ENCODE measurements around the gene ZNF709. TPM values are rescaled to one million over a fixed set of nuclear protein-coding genes. Genes with fewer than 3 reads are reported as not detected.

Gene ZNF709
- total and polyA plus RNA-seq, 2 of the 13 experiments (the other 11 are each of a cell fraction or from before 2014, with no cell fraction given): 1.5 to 3.9 TPM

- TF ChIP-seq ZNF44 (CRISPR knock-in tag; IDR thresholded peaks at IDR 0.05) (no peak), MXD4 (CRISPR knock-in tag; IDR thresholded peaks at IDR 0.05) (peak; percentile 82; the same call in 1 of the 2 replicates), ZNF607 (CRISPR knock-in tag; IDR thresholded peaks at IDR 0.05; ENCODE audit: borderline replicate concordance) (peak; percentile 73), ZBTB4 (CRISPR knock-in tag; IDR thresholded peaks at IDR 0.05; ENCODE audit: borderline replicate concordance) (peak; percentile 59; the same call in 1 of the 2 replicates), SMAD1 (CRISPR knock-in tag; IDR thresholded peaks at IDR 0.05; ENCODE audit: borderline replicate concordance, low read depth) (peak; percentile 83; the same call in 1 of the 2 replicates), CREB1 (IDR thresholded peaks at IDR 0.05) (peak; percentile 64), CREB1 (CRISPR knock-in tag; IDR thresholded peaks at IDR 0.05) (peak; percentile 74), PRDM4 (CRISPR knock-in tag; IDR thresholded peaks at IDR 0.05; ENCODE audit: borderline replicate concordance) (no peak), TBX3 (IDR thresholded peaks at IDR 0.05; ENCODE audit: borderline replicate concordance) (no peak), ZNF557 (CRISPR knock-in tag; IDR thresholded peaks at IDR 0.05) (no peak)
- TF ChIP-seq, protein P1, sequence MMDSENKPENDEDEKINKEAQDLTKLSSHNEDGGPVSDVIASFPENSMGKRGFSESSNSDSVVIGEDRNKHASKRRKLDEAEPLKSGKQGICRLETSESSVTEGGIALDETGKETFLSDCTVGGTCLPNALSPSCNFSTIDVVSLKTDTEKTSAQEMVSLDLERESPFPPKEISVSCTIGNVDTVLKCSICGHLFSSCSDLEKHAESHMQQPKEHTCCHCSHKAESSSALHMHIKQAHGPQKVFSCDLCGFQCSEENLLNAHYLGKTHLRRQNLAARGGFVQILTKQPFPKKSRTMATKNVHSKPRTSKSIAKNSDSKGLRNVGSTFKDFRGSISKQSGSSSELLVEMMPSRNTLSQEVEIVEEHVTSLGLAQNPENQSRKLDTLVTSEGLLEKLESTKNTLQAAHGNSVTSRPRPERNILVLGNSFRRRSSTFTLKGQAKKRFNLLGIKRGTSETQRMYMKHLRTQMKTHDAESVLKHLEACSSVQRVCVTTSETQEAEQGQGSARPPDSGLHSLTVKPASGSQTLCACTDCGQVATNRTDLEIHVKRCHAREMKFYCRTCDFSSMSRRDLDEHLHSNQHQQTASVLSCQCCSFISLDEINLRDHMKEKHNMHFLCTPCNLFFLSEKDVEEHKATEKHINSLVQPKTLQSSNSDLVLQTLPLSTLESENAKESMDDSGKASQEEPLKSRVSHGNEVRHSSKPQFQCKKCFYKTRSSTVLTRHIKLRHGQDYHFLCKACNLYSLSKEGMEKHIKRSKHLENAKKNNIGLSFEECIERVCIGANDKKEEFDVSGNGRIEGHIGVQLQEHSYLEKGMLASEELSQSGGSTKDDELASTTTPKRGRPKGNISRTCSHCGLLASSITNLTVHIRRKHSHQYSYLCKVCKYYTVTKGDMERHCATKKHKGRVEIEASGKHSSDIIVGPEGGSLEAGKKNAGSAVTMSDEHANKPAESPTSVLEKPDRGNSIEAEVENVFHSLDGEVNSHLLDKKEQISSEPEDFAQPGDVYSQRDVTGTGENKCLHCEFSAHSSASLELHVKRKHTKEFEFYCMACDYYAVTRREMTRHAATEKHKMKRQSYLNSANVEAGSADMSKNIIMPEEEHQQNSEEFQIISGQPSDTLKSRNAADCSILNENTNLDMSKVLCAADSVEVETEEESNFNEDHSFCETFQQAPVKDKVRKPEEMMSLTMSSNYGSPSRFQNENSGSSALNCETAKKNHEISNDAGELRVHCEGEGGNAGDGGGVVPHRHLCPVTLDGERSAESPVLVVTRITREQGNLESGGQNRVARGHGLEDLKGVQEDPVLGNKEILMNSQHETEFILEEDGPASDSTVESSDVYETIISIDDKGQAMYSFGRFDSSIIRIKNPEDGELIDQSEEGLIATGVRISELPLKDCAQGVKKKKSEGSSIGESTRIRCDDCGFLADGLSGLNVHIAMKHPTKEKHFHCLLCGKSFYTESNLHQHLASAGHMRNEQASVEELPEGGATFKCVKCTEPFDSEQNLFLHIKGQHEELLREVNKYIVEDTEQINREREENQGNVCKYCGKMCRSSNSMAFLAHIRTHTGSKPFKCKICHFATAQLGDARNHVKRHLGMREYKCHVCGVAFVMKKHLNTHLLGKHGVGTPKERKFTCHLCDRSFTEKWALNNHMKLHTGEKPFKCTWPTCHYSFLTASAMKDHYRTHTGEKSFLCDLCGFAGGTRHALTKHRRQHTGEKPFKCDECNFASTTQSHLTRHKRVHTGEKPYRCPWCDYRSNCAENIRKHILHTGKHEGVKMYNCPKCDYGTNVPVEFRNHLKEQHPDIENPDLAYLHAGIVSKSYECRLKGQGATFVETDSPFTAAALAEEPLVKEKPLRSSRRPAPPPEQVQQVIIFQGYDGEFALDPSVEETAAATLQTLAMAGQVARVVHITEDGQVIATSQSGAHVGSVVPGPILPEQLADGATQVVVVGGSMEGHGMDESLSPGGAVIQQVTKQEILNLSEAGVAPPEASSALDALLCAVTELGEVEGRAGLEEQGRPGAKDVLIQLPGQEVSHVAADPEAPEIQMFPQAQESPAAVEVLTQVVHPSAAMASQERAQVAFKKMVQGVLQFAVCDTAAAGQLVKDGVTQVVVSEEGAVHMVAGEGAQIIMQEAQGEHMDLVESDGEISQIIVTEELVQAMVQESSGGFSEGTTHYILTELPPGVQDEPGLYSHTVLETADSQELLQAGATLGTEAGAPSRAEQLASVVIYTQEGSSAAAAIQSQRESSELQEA (CRISPR knock-in tag; IDR thresholded peaks at IDR 0.05; ENCODE audit: not compliant biosample characterization): peak; percentile 72
- TF ChIP-seq, protein P2, sequence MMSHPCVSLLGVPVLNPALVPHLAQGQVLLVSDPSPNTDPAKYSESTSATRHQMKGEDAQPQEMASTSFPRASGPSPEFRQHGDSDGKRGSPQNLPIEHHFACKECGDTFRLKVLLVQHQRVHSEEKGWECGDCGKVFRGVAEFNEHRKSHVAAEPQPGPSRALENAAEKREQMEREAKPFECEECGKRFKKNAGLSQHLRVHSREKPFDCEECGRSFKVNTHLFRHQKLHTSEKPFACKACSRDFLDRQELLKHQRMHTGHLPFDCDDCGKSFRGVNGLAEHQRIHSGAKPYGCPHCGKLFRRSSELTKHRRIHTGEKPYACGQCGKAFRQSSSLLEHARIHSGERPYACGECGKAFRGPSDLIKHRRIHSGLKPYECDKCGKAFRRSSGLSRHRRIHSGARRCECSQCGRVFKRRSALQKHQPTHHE (CRISPR knock-in tag; IDR thresholded peaks at IDR 0.05; ENCODE audit: borderline replicate concordance): 0 out of 2 replicates have a peak, but pooled peaks have one; percentile 69
Observed at GRCh38 chr19:12495002-12495802, 10.6 kb upstream of the ZNF709 start (continued).
